GM21576 (cell line): ENCODE measurements around the gene CAT.

Experiments
- ATAC-seq: cut with Tn5 transposase; IDR thresholded peaks from one replicate; pipeline ENCODE4 v1.9.1; 2021; ENCODE audit warnings: mild to moderate bottlenecking, moderate library complexity; ENCODE audit not compliant: unreplicated experiment

The CAT gene

DNA sequence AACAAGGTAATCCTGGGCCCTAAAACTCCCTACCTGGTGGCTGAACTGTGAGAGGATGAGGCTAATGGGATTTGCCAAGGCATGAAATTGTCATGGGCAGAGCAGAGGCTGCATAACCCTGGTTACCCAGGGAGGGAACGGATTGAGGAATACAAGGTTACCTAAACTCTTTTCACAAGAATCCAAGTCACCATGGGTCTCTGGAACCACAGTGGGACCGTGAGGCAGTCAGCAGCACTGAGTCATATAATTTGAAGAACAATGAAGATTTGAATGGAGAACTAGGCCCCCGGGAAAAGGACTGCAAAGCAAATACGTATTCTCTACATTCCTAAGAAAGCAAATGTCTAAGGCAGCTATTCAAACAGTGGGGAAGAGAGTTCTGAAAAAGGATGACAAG, 19.8 kb downstream of the CAT start:
- no peak for ATAC-seq

DNA sequence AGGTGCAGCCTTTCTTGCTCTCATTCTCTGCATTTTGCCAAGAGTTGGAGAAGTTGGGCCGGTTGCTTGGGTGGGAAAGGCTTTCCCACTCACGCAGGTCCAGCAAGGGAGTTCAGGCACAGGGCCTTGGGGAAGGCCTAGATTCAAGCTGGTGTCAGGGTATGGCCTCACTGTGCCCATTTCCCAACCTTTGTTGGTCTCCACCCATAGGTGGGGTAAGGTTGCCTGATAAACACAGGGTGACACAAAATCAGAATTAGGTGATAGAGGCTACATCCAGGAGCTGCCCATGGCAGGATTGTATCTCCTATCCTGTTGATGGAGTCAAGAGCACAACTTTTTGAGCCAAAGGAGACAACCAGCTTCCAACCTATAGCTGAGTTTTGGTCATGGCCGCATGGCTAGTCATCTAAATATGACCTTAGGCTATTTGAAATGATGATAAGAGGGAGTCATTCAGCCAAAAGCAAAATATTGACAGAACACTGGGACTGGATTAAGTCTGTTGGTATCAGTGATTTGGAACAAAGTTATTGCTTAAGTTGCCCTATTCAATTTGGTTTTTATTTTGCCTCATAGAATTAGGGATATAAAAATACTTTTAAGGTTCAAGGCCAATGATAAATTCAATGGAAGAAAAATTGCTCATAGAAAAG, 20.9 kb downstream of the CAT start:
- no peak for ATAC-seq

DNA sequence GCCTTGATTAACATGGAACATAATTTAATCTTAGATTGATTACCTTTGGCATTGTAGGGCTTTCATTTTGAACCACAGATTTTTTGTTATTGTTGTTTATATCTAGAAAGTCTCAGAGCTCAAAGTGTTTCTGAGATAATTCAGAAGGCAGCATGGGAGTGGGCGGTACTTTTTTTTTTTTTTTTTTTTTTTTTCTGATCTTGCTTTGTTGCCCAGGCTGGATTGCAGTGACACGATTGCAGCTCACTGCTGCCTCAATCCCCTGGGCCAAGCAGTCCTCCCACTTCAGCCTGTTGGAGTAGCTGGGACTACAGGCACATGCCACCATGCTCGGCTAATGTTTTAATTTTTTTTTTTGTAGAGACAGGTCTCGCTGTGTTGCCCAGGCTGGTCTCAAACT, 21.5 kb downstream of the CAT start:
- ATAC-seq = no peak

DNA sequence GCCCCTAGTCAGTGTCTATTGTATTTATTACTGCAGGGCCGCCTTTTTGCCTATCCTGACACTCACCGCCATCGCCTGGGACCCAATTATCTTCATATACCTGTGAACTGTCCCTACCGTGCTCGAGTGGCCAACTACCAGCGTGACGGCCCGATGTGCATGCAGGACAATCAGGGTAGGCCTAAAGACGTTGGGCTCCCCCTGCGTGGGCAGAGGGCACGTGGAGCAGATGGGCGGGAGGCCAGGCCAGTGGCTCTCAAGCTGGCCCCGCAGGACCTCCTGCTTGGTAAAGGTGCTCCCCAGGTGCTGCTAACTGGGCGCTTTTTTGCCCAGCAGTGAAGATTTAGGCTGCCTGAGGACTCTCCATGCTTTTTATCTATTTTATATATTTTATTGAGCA, 22.5 kb downstream of the CAT start:
- no peak for ATAC-seq

DNA sequence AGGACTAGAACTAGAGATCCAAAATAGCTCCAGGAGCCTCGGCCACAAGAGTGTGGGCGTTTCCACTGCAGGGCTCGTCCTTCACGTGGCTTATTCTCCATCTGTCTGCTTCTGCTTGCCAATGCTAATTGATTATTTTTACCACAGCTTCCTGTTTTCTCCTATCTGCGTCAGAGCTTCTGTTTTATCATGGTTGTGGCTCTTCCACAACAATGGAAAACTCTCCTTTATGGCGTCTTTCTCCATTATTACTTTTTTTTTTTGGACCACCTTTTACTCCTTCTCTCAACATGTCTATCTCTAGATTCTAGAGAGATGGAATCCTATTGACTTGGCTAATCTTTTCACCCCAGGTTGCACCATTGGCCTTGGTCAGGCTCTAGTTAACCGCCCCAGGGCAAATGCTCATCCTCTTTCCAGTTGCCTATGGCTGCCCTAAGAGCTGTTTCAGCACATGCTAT, 25.9 kb downstream of the CAT start:
- ATAC-seq = no peak

DNA sequence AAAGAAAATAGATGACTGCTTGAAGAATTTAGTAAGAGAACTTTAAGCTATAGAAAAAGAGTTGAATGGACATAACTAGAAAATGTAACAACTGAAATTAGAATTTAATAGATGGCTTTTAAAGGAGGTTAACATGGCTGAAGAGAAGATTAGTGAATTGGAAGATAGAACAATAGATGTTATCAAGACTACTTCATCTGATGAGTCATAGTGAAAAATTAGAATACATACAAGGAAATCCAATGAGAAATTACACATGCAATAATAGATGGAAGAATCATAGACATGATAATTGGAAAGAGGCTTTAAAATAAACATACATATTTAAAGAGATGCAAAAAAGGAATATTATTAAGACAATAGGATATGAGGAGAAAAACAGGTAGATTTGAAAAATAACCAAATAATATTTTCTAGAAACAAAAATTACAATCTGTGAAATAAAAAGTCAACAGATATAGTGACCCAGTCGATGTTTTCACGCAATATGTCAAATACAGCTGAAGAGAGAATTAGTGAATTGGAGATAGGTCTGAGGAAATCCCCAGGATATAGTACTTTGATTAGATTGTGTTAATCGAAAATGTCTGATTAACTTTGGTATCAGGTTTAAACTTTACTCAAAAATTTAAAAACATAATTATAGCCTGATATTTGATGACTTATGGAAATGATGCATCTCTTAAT, 28.2 kb downstream of the CAT start:
- ATAC-seq = no peak

DNA sequence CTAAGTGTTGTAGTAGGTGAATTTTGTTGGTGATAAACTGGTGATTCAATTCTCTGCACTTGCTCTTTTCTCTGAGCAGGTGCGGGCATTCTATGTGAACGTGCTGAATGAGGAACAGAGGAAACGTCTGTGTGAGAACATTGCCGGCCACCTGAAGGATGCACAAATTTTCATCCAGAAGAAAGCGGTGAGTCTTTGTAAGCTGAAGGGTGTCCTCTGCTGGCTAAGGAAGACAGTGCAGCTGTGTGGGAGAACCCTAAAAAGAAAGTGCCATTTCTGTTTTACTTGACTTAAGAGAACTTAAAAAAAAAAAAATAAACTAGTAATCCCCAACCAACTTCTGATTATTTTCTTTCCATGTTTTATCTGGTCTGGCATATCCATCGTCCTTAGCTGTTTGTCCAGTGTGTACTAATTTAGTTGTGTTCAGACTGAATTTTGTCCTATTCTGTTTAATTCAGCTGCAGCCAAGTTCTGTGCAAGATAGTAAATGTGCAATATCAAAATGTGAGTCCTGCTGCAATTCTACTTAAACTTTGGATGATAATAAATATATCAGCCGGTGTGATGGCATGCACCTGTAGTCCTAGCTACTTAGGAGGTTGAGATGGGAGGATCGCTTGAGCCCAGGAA, 29.6 kb downstream of the CAT start:
- no peak for ATAC-seq

DNA sequence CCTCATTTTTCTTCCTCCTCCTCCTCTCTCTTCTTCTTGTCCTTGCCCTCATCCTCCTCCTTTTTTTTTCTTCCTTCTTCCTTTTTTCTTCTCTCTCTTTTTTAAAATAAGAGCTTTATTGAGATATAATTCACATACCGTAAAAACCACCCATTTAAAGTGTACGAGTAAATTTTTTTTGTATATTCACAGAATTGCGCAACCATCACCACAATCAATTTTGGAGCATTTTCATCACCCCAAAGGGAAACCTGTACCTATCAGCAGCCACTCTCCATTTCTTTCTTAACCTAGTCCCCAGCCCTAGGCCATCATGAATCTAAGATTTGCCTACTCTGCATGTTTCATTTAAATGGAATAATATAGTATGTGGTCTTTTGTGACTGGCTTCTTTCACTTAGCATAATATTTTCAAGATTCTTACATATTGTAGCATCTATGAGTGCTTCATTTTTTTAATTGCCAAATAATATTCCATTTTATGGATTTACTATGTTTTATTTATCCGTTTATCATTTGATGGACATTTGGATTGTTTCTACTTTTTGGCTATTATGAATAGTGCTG, 35.0 kb downstream of the CAT start:
- no peak for ATAC-seq

DNA sequence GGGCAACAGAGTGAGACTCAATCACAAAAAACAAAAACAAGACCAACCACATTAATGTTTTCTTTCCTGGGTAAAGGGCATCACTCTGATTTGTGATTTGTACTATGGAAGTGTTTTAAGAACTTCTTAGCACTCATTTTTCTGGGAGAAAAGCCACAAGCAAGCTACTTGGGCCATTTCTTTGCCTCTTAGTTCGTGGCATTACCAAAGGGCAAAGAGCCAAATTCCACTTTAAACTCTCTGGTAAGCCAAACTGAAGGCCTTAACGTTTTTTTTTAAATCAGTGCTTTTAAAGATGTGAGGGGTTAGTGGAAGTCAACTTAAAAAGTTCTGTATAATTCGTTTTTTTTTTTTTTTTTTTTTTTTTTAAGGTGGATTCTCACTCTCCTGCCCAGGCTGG, 36.9 kb downstream of the CAT start:
- ATAC-seq = no peak

DNA sequence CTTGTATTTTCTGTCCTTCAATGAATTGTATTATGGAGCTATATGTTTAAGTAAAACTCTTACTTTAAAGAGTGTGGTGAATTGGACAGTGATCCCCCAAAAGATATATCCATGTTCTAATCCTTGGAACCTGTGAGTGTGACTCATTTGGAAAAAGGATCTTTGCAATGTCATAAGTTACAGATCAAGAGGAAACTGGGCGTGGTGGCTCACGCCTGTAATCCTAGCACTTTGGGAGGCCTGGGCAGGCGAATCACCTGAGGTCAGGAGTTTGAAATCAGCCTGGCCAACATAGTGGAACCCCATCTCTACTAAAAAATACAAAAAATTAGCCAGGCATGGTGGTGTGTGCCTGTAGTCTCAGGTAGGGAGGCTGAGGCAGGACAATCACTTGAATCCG, 38.1 kb downstream of the CAT start:
- no peak for ATAC-seq

DNA sequence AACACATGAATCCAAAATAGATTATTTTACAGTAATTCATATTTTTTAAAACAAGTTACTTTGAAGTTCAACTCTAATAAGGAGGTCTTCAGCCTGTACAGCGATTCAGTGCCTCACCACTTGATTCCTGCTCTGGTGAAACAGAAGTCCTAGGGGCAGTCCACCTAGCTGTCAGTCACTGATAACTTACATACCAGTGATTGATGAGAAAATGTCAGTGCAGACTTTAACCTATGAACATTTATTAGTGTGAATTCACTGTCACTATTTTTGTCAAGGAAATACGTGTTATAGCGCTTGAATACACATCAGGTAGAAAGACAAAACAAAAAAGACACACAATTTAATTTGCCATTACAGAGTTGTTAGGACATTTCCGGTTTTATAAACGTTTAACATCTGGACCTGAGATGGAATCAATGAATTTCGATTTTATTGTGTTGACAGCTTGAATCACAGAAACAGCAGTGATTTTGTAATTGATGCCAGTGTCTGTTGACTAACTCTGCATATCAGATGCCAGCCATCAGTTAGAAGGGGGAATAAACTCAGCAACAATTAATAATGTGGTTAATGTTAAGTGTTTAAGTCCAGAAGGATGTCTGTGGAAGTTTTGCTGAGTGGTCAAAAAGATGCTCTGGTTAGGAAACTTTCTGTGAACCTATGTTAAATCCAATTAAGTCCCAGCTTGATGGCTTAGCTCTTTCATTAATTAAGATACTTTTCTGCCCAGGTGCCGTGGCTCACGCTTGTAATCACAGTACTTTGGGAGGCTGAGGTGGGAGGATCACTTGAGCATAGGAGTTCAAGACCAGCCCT, 40.3 kb downstream of the CAT start:
- ATAC-seq = no peak

DNA sequence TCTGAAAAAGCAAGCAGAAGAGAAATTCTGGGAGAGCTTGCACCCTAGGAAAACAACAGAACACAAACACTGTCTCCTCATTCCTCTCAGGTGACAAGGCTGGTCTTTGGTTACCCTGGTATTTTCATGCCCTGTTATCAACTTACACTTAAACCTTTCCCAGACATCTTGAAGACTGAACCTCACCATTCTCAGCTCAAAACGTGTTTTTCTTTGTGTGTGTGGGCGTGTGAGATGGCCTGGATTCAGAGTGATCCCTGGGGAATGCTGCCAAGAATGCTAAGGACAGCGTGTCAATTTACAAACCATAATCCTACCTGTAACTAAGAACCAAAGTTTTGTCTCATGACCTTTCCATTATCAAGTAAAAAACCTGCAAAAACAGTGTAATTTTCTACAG, 41.6 kb downstream of the CAT start:
- no peak for ATAC-seq

DNA sequence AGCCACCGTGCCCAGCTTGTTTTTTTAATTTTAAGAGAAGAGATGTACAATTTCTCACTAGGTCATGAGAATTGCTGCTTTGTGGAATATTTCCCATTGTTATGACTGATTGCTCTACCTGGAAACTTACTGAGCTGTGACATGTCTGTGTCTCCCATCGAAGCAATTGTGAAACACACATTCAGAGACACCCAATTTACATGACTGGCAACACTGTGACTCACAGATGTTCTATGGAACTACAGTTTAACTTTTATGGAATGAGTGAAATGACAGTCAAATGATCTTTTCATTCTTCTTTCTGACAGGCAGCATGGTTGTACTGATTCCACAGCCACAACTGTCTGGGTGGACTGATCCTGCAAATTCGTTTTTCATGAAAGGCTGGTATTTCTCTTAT, 42.6 kb downstream of the CAT start:
- no peak for ATAC-seq

DNA sequence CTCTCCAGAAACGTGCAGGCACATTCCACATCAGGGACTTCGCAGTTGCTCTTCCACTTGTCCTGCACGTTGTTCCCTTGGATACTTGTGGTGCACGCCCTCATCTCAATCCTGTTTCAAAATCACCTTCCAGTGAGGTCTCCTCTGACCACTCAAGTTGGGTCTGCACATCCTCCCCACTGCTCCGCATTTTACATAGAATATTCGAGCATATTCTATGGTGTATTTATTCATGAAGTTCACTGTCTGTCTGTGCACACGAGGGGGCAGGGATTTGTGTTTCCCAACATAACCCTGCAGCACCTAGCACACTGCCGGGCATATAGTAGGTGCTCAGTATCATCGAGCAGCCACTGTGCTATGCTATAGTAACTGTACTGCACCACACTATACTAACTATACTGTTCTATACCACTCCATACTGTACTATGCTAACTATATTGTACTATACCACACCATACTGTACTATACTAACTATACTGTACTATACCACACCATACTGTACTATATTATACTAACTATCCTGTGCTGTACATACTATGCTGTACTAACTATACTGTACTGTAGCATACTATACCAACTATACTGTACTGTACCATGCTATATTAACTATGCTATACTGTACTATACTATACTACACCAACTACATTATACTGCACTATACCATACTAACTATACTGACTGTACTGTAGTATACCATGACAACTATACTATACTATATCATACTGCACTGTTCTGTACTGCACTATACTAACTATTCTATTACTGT, 44.6 kb downstream of the CAT start:
- no peak for ATAC-seq

DNA sequence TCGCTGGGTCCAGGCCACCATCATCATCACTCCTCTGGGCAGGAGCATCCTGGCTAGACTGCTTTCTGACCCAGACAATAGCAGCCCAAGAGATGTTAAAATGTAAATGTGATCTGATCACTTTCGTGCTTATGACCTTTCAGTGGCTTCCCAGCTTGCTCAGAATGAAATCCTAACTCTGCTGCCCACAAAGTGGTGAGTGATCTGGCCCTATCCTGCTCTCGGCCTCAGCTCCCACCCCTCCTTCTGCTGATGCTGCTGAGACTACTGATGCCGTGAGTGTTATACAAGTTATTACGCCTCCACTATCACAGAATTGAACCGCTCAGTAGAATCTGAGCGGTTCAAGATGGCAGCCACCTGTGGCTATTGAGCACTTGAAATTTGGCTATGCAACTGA, 48.7 kb downstream of the CAT start:
- ATAC-seq = no peak

DNA sequence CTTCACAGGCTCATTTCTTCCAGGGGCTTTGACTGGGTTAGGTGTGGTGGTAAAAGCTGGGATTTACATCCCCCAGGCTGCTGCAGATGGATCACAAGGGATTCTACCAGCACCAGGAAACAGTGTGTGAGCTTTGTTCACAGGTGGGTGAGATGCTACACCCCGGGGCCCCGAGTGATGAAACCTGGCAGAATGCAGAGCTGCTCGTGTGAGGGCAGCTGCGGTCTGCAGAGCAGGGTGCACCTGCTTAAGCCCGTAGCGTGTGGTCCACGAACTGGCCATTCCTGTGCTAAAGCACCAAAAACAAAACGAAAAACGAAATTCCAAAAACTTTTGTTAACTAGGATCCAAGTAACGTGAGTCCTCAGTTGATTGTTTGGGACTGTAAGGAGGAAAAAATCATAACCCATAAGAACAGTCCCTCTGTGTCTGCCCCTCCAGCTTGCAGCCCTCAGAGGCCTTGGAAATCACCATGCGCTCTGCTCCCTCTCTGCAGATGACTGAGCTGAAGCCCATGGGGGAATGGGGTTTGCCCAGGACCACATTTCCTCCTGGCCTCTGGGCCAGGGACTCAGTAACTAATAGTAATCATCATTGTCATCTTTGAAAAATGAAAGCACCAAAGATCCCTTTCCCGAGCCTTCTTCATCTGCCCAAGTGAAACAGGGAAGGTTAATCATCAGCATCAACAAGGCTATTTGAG, 50.3 kb downstream of the CAT start:
- no peak for ATAC-seq

DNA sequence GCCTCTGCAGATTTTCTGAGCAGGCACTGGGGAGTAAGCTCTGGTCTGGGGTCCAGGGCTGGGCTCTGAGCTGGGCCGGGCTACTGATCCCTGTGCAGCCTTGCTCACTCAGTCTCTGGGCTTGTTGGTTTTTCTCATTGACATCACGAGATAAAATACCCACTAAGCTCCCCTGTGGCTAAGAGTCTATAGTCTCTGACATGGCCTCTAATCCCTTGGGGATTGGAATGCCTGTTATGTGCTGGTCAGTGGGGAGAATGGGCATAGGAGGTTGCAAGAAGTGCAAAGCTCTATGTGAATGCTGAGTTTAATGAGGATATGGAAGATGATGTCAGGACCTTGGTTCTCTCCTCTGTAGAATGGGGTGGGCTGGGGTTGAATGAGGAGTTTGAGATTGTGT, 51.6 kb downstream of the CAT start:
- ATAC-seq = no peak

DNA sequence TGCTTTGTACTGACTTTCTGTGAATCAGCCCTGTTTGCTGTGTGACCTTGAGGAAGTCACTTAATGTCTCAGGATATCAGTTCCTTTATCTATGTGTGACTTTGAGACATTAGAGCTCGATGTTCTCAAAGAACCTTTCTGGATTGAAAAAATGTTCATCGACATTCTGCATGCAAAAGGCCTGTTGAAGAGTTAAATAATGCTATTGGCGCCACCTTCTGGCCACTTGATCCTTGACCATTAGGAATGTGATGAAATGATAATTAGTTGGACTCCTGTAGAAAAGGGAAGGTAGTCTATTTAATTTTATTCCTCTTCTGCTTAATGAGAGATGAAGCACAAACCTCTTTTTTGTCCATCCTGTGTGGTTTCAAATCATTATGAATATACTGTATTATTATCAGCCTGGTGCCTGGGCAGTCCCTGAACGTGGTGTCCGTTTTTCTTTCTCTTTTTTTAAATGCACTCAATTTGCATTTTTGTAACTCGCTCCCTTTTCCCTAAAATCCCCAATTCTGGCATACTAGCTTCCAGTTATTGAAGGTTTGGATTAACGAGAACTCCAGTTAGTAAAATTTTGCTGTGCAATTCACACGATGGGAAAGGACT, 54.2 kb downstream of the CAT start:
- ATAC-seq = no peak

DNA sequence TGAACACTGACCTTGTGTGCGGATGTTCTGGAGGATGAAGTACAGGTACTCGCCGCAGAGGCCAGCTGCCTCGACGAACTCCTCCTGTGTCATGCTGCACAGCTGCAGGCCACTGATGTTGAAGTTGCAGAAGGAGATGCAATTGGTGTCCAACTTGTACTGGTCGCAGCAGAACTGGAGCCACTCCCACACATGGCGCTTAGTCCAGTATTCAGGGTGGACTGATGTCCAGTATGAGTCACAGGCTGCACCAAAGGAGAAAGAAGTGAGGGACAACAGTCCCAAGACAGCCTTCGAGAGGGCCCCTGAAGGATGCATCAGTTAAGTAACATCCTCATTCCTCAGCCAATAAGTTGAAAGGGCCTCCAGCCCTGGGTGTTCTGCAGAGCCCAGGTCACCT, 54.7 kb downstream of the CAT start:
- ATAC-seq = no peak
